NCI-H2227 treated with DMSO at 0.1 percent for 48 hours (cell line): ENCODE results near the gene GRIN2A.

Experiments used
- DNase-seq: peaks from one replicate; lab custom pipeline; 2025; lab: John Stamatoyannopoulos, UW

Gene GRIN2A

DNA sequence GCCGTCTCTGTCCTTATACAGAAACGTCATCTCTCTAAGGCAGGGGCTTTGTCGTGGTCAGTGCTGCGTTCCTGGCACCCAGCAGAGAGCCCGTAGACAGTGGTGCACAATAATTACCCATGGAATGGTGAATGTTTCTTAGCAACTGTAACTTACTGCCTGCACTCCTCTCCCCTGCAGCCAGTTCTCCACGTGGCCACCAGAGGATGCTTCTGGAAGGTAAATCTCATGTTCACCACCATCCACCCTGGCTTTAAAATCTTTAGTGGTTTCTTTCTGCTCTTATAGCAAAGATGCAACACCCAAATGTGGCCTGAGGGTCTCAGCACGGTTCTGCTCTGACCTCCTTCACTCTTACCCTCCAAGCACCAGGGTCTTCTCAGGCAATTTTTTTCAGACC lies 150.8 kb downstream of the GRIN2A start:
- no peak for DNase-seq

DNA sequence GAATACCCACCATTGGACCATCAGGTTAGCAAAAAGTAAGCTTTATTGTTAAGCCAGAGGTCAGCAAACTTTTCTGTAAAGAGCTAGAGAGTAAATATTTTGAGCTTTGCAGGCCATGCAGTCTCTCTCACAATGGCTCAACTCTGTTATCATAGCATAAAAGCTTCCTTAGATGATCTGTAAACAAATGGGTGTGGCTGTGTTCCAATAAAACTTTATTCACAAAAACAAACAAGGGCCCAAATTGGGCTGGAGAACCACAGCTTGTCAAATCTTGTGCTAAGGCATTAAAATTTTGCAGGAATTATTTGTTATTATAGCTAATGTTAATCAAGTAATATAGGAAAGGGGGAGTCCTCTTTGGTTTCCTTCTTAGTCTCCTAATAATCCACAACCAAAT lies 153.6 kb downstream of the GRIN2A start:
- no peak for DNase-seq

DNA sequence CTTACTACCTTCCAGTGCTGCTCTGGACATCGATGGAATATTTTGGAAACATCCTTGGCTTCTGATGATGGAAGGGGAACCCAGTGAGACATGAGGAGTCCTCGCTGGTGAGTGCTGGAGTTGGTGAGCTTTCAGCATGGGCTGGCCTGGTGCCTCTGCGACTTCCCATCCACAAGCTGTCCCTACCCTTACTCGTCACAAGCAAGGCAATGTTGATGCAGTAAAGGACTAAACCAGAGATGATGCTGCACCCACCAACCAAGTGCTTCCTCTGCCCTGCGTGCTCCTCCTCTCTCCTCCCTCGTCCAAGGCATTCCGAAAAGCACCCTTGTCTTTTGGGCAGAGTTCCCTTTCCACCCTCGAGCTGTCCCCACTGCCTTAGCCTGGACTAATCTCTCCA lies 154.7 kb downstream of the GRIN2A start:
- no peak for DNase-seq

DNA sequence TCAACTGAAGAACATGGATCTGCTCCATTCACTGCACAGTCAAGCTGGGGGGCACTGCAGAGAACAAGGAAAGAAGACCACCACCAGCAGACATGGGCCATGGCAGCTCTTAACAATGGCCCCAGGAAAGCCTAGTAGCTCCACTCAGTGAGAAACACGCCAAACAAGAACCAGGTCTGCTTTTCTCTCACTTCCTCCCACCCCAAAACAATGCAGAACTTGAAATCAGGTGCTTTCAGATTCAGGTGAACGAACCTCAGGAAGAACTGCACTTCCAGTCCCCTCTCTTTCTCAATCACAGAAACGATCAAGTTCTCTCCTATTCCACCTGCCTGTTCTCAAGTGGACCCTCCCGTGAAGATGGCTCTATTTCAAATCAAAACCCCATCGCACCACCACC lies 155.6 kb downstream of the GRIN2A start:
- no peak for DNase-seq

DNA sequence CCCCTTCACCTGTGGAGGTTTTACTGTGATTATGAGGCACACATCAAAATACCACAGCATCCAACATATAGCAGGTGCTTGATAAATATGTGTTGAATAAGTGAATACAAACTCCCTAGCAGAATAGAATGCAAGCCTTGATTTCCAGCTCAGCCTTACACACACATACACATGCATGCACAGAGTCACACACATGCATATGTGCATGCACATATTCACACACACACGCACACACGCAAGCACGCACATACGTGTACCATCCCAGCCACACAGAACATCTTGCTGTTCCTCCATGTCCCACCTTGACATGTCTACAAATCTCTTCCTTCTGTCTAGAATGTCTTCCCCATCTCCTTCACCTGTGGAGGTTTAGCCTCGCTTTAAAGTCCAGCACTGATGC lies 160.1 kb downstream of the GRIN2A start:
- no peak for DNase-seq

DNA sequence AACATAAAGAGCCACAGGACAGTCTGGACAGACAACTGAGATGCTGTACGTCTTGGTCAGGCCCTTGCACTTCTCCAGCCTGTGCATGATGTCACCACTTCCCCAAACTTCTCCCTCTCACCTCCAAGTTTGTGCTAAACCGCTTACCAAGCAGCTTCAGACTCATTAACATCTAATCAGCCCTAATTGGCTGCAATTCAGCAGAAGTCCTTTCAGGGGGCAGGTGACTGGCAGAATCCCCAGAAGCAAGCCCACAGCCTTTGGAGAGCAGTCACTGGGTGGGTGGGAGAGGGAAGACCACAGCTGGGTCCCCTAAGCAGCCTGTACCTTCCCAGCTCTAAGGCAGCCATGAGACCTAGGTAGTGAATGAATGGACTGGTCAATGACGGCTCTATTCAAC lies 161.4 kb downstream of the GRIN2A start:
- DNase-seq = no peak

DNA sequence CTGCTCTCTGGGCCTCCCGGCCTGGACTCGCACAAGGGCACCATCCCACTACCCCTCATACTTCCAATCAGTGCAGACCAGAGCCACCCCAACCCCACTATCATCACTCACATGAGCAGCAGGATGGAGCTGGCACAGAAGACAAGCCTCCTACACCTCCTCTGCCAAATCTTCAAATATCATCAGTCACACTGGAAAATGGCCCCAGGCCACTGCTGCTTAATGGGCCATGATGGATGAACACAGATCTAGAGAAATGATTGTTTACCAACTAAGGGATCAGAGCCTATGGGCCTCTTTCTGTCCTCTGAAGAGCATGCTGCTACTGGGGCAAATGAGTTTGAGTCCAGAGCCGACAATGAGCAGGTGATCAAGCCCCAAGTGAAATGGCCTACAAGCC lies 165.5 kb downstream of the GRIN2A start:
- DNase-seq = no peak

DNA sequence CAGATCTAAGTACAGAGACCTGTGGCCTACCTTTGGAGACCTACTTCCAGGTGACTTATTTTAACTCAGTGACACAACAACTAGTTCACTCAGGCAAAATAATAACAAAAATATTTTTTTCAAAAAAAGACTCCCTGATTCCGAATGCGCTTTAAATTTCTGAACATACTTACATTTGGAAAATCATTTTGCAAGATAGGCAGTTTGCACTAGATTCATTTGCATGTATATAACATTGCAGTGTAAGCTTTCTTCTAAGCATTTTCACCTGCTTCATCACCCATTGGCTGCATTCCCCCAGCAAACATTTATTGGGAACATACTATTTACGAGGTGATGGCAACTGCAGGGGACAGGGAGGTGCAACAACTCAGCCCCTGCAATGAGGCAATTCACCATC lies 166.8 kb downstream of the GRIN2A start:
- DNase-seq = no peak

DNA sequence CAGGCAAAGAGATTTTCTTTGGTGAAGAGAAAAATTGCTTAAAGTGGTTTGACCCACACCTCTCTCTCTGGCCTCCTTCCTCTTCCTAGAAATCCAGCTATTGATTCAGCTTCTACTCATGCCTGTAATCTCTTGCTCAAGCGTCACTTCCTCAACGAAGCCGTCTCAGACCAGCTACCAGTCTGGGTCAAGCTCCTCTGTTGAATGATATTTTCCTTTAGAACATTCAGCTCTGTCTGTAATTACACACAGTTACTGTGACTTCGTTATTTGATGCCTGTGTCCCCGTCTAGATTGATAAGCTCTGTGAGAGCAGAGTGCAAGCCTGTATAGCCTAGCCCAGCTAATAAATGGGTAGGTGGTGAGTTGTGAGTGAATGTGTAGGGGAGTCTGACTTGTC lies 168.5 kb downstream of the GRIN2A start:
- no peak for DNase-seq

DNA sequence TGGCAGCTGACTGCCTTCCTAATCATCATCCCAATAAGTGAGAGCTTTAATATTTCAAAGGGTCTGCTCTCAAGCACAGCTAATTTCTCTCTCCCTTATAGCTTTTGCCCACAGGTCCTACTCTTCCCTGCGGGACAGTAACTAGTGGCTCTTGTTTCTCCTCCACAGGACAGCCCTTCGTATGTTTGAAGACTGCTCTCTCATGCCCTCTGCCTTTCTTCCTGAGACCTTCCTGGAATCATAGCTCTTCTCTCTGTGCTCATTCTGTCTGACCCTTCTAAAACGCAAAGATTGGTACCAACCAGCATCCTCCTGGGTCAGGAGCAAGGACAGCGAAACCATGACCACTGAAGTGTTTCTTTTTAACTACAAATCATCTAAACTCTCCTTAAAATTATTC lies 168.9 kb downstream of the GRIN2A start:
- DNase-seq = no peak

DNA sequence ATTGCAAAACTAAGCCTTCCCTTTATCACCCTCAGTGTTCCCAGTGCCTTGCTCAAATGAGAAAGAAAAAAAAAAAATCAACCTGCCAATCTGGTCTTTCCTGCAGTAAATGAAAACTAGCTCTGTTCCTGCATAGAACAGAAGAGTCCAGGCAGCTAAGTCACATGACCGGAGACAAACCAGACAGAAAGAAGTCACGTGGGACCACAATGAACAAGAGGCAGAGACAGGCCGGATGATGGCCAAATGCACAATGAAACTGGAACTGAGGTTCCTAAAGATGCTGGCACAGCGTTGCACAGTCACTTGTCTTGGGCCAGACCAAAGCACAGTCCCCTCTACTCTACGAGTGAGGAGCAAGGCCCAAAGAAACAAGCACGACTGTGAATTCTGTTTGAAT lies 172.5 kb downstream of the GRIN2A start:
- DNase-seq = no peak

DNA sequence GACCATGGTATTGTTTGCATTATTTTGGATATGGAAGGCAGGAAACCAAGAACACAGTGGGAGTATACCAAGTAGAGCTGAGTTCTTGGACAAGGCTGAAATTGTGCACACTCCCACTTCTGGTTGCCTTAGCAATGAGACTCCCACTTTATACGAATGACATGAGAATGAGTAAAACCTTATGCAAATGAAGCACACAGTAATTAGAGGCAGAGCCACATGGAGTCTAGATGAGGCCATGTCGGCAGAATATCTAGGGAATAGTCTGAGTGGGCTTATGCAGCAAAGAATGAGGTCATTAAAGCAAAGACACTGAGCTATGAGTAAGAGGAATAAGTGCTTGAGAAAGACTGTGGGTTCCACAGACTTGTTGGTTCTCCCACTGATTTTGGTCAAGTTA lies 178.7 kb downstream of the GRIN2A start:
- no peak for DNase-seq

DNA sequence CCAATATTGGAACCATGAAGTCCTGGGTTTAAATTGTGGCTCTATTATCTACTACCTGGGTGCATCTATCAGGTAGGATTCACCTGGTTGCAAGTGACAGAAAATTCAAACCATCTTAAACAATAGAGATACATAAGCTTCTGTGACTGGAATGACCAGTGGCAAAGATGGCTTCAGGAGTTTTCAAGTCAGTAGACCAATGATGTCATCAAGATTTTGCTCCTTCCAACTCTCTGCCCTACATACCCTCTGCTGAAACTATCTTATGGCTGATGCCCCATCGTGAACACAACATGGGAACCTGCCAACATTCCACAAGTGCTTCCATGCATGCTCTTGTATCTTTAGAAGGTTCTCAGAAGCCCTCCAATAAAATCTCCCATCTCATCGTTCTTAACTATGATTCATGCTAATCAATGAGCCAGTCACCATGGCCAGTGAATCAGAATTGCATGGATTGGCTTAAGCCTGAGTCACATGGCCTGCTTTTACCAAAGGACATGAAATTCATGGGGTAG lies 180.9 kb downstream of the GRIN2A start:
- DNase-seq = no peak

DNA sequence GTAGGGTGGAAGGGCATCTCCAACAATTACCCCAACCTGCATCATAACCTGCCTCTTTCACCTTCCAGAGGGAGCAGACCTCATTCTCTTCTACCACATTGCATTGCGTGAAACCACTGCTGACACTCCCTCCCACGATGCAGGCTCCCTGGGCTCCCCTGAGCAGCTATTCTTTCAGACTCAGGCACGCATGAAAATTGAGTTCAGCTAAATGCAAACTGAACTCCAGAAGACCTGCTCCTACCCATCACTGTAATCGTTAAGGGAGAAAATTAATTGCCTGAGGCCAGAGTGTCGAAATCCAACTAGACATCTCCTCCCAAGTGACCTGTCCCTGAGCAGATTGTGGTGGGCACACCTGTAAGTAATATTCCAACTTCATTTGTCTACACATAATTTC lies 186.0 kb downstream of the GRIN2A start:
- DNase-seq = no peak

DNA sequence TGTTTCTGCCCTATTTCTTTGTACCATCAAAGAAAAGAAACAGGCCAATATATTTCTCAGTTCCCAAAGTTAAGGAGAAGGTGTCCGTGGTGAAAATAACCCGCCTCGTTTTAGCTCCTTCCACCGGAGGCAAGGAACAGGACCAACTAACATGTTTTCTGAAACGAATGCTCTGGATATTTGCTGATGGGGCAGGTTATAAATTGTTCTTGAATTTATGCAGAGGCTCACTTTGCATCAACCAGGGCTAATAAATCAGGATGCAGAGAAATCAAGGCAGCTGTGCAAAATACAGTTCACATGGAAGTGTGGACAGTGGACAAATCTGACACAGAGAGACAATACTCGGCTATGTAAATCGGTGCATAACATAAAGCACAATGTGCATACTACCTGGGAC lies 189.8 kb downstream of the GRIN2A start:
- no peak for DNase-seq

DNA sequence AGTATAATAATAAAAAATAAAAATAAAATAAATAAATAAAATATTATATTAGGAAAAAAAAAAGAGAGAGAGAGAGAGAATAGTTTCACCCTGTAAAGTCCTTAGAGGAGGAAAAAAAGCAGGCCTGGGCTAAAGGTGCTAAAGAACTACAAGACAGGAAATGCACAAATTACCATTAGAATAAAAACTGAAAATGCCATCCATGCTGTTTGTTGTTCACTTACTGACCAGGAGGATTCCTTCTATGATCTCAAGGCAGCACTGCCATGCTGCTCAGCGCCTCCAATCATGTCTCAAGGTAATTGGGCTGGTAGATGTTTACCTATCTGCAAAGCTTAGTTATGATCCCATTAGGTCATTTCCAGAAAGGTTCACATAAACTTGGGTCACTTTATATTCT lies 201.2 kb downstream of the GRIN2A start:
- DNase-seq = no peak

DNA sequence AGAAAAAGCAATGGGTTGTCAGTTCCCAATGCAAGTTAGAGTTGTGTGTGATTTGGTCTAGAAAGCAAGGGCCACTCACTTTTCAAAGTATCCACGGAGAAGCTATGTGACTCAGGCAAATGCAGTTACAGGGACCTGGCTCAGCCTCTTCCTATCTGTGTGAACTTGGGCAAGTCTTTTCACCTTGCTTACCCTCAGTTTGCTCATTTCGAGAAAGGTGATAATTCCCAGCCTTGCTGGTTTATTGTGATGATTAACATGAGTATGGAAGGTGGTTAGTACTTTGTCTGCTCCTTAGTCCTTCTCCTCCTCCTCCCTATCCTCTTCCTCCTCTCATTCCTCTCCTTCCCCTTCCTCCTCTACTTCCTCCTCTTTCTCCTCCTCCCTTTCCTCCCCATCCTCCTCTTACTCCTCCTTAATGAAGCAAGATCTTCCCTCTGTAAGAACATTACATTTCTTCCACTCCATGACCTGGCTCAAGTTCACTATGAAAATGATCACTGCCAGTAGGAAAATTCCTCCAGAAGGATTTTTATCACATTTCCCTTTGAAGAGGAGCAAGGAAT lies 204.0 kb downstream of the GRIN2A start:
- DNase-seq = no peak

DNA sequence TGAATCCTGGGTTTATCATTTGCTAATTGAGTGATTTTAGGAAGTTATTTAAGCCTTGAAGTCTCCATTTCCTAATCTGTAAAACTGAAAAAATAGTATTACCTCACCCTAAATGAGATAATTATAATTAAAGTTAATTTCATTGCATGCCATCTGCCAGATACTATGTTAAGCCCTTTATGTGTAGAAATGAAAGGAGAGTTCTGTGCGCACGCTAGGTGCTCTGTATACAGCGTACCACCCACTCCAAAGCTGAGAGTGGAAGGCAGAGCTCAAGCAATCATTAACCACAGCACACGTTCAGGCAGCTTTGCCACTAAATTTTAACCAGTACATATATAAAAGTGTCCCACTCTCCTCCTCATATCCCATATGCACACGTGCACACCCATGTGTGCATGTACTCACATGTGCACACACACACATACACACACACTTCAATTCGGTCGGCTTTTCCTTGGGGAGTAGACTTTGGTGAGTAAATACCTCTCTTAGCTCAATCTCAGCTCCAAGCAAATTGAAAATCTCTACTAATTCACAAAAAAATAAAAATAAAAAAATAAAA lies 204.8 kb downstream of the GRIN2A start:
- DNase-seq = no peak

DNA sequence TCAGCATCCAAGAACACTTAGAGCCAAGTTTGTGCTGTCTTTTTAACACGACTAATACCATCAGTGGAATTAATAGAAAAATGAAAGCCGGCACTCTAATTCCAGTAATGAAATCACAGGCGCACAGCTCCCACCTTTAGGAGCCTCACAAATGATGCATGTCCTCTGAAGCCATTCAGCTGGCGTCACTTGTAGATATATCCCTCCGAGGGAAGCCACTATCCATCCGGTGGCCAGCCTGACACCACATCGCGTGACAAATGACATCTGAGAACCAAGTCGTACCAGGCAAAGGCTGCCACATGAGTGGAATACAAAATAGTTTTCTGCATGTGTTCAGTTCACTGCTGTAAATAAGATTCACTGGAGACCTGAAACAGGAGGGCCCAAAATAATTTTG lies 205.6 kb downstream of the GRIN2A start:
- DNase-seq = no peak

DNA sequence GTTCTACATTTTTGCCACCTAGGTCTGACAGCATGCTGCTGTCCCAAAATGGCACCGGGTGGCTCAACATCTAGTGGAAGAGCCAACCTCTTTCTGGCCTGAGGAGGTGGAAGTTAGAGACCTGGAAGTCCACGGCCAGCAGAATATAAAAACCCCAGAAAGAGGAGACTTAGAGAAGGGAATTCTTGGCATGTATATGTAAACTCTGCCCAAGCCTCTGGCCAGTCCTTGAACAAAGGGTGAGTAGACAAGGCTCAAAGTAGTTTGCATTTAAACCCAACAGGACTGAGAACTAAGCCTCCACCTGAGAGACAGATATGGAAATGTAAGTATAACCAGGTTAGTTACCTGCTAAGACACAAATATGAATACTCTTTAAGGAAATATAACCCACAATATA lies 210.3 kb downstream of the GRIN2A start:
- no peak for DNase-seq

DNA sequence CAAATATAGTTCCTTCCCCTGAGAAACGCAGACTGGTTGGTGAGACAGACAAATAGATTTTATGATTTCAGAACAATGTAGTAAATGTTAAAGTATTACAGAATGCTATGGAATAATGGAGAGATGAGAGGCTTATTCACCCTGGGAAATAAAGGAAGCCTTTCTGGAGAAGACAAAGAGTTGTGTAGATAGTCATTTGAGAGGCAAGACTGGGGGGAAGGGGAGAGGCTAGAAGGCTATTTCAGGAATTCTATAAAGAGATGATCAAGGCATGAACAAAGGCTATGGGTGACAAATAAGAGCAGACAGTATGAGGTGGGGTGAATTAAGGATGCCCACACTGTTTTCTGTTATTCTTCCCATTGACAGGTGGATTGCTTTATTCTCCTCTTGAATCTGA lies 211.4 kb downstream of the GRIN2A start:
- DNase-seq = no peak

DNA sequence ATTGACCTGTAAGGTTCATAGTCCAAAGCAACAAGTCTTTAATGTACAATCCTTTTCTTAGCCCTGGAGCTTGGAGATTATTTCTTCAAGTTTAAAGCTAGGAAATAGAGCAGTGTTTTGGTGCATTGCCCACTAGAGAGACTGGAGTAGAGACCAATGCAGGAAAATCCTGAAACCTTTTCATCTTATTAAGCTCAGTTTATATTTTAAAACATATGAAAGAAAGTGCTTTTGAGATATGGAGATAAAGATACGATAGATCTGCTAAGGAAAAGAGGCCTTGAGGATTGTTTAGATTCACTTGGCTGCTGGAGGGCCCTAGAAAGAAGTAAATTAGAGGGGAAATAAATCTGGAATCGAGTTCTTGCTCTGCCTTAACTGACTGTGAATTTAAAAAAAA lies 212.0 kb downstream of the GRIN2A start:
- DNase-seq = no peak

DNA sequence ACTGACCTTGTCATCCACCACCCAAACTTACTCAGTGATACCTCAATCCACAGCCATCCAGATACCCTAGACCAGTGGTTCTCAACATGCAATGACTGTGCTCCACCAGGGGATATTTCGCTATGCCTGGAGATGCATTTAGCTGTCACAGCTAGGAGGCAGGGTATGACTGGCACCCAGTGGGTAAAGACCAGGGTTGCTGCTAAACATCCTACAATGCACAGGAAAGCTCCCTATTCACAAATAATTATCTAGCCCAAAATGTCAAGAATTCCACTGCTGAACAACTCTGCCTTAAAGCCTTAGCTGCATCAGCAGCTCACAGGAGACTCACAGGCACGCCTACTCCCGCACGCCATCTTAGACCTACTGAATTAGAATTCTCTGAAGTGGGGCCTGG lies 212.6 kb downstream of the GRIN2A start:
- DNase-seq = no peak

DNA sequence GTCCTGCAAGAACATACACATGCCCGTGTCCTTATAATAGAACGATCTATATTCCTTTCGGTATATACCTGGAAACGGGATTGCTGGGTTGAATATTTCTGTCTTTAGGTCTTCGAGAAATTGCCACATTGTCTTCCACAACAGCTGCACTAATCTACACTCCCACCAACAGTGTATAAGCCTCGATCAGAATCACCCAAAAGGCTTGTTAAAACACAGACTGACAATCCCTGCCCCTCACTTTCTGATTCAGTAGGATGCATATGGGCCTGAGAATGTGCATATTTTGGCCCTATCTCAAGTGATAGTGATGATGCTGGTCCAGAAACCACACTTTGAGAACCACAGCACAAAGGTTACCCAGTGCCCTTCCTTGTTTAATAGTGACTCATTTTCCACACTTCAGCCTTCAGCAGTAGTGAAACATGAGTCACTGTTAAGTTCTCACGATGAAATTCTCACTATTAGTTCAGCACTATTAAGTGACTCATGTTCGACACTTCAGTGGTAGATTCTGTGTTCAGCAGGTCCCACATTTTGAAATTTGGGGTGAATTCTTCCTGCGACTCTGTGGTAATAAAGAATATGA lies 215.6 kb downstream of the GRIN2A start:
- DNase-seq = no peak
